HEK293 (cell line): ENCODE results near the gene FCN1.
A peak's percentile ranks its signal among the peaks of the same experiment; 100 is the strongest.

Source experiments
- CTCF ChIA-PET: fragments of 350-600 bp; formaldehyde crosslinking; extraction: SDS; loops from one replicate; lab custom pipeline; 2021; ENCODE audit warnings: antibody characterized with exemption; lab: Yijun Ruan, JAX
- POLR2A ChIA-PET: fragments of 300-600 bp; formaldehyde crosslinking; extraction: SDS; loops from one replicate; lab custom pipeline; 2020; ENCODE audit warnings: antibody characterized with exemption, inconsistent platforms; lab: Yijun Ruan, JAX
- H3K27ac ChIP-seq: fragments of 200-500 bp; sonication (Bioruptor generic); 2 replicates; pipeline ENCODE4 v1.5.1; 2014; ENCODE audit warnings: low read depth, low read length, control low read depth, inconsistent platforms; ENCODE audit errors: extremely low read depth
- H3K36me3 ChIP-seq, 2 experiments: fragments of 200-500 bp in 1 of 2; sonication (Bioruptor generic) in 1 of 2; 1 replicate in 1 of 2; 2 replicates in 1 of 2; pipeline ENCODE4 v1.5.1; 2014 to 2017; ENCODE audit warnings: inconsistent platforms in 2 of 2, low read length in 2 of 2; ENCODE audit not compliant: control insufficient read depth in 2 of 2, insufficient read depth in 1 of 2
- H3K4me1 ChIP-seq: fragments of 200-500 bp; sonication (Bioruptor generic); 2 replicates; pipeline ENCODE4 v1.5.1; 2014; ENCODE audit warnings: mild to moderate bottlenecking, low read length, inconsistent platforms; ENCODE audit not compliant: control insufficient read depth, insufficient read depth
- H3K4me3 ChIP-seq: 2 replicates; pipeline ENCODE4 v1.5.1; 2011; ENCODE audit warnings: low read depth, mild to moderate bottlenecking, control low read depth, low read length, moderate library complexity
- H3K9me3 ChIP-seq: fragments of 200-500 bp; sonication (Bioruptor generic); 2 replicates; pipeline ENCODE4 v1.5.1; 2014; ENCODE audit warnings: low read depth, low read length, inconsistent platforms; ENCODE audit not compliant: control insufficient read depth, insufficient read depth
- PRDM6 ChIP-seq: fragments of 450-650 bp; formaldehyde crosslinking; IDR thresholded peaks from 2 replicates; pipeline ENCODE4 v1.5.1; 2017; ENCODE audit warnings: missing biosample characterization, missing genetic modification characterization
- SETDB1 ChIP-seq: IDR thresholded peaks from one replicate; pipeline ENCODE4 v1.6.1; 2017; ENCODE audit warnings: mild to moderate bottlenecking, low read length, moderate library complexity, mixed read lengths; ENCODE audit not compliant: insufficient read length
- SP7 ChIP-seq: fragments of 450-650 bp; formaldehyde crosslinking; IDR thresholded peaks from 2 replicates; pipeline ENCODE4 v1.5.1; 2016; ENCODE audit warnings: missing biosample characterization, missing genetic modification characterization
- ZBTB21 ChIP-seq: fragments of 450-650 bp; formaldehyde crosslinking; IDR thresholded peaks from 2 replicates; pipeline ENCODE4 v1.5.1; 2017; ENCODE audit warnings: missing biosample characterization, missing genetic modification characterization
- ZFP69B ChIP-seq: fragments of 450-650 bp; formaldehyde crosslinking; IDR thresholded peaks from 2 replicates; pipeline ENCODE4 v1.5.1; 2016; ENCODE audit warnings: missing biosample characterization, missing genetic modification characterization
- ZNF133 ChIP-seq: fragments of 450-650 bp; formaldehyde crosslinking; IDR thresholded peaks from 2 replicates; pipeline ENCODE4 v1.5.1; 2016; ENCODE audit warnings: missing biosample characterization, missing genetic modification characterization
- ZNF449 ChIP-seq: fragments of 450-650 bp; formaldehyde crosslinking; IDR thresholded peaks from 2 replicates; pipeline ENCODE4 v1.5.1; 2017; ENCODE audit warnings: missing biosample characterization, mild to moderate bottlenecking, missing genetic modification characterization, moderate library complexity
- ZNF473 ChIP-seq: fragments of 450-650 bp; formaldehyde crosslinking; IDR thresholded peaks from 2 replicates; pipeline ENCODE4 v1.5.1; 2017; ENCODE audit warnings: missing biosample characterization, missing genetic modification characterization
- ZNF48 ChIP-seq: fragments of 450-650 bp; formaldehyde crosslinking; IDR thresholded peaks from 2 replicates; pipeline ENCODE4 v1.5.1; 2016; ENCODE audit warnings: missing biosample characterization, missing genetic modification characterization
- ZNF544 ChIP-seq: fragments of 450-650 bp; formaldehyde crosslinking; IDR thresholded peaks from 2 replicates; pipeline ENCODE4 v1.5.0; 2017; ENCODE audit warnings: missing biosample characterization, missing genetic modification characterization
- ZNF596 ChIP-seq: fragments of 450-650 bp; IDR thresholded peaks from 2 replicates; pipeline ENCODE4 v1.5.0; 2018; ENCODE audit warnings: missing biosample characterization, mild to moderate bottlenecking, missing genetic modification characterization, moderate library complexity
- ZNF645 ChIP-seq: fragments of 450-650 bp; formaldehyde crosslinking; IDR thresholded peaks from 2 replicates; pipeline ENCODE4; 2016; ENCODE audit warnings: missing biosample characterization, missing genetic modification characterization
- ZNF654 ChIP-seq: fragments of 450-650 bp; formaldehyde crosslinking; IDR thresholded peaks from 2 replicates; pipeline ENCODE4 v1.5.1; 2016; ENCODE audit warnings: low read depth, missing biosample characterization, missing genetic modification characterization
- ZNF677 ChIP-seq: fragments of 450-650 bp; IDR thresholded peaks from 2 replicates; pipeline ENCODE4 v1.5.0; 2018; ENCODE audit warnings: missing biosample characterization, mild to moderate bottlenecking, missing genetic modification characterization, moderate library complexity
- ZNF76 ChIP-seq: fragments of 450-650 bp; formaldehyde crosslinking; IDR thresholded peaks from 2 replicates; pipeline ENCODE4; 2016; ENCODE audit warnings: low read depth, missing biosample characterization, missing genetic modification characterization, borderline replicate concordance
- ZNF777 ChIP-seq: fragments of 450-650 bp; formaldehyde crosslinking; IDR thresholded peaks from 2 replicates; pipeline ENCODE4 v1.5.1; 2017; ENCODE audit warnings: missing biosample characterization, missing genetic modification characterization, borderline replicate concordance
- ZNF843 ChIP-seq: fragments of 450-650 bp; formaldehyde crosslinking; IDR thresholded peaks from 2 replicates; pipeline ENCODE4 v1.5.1; 2016; ENCODE audit warnings: missing biosample characterization, missing genetic modification characterization
- TF ChIP-seq, protein P1 (sequence below): fragments of 450-650 bp; formaldehyde crosslinking; IDR thresholded peaks from 2 replicates; pipeline ENCODE4 v1.5.0; 2017; ENCODE audit warnings: missing biosample characterization, missing genetic modification characterization, borderline replicate concordance
- TF ChIP-seq, protein P2 (sequence below): fragments of 450-650 bp; formaldehyde crosslinking; IDR thresholded peaks from 2 replicates; pipeline ENCODE4 v1.5.1; 2016; ENCODE audit warnings: missing biosample characterization, missing genetic modification characterization

FCN1 gene

DNA sequence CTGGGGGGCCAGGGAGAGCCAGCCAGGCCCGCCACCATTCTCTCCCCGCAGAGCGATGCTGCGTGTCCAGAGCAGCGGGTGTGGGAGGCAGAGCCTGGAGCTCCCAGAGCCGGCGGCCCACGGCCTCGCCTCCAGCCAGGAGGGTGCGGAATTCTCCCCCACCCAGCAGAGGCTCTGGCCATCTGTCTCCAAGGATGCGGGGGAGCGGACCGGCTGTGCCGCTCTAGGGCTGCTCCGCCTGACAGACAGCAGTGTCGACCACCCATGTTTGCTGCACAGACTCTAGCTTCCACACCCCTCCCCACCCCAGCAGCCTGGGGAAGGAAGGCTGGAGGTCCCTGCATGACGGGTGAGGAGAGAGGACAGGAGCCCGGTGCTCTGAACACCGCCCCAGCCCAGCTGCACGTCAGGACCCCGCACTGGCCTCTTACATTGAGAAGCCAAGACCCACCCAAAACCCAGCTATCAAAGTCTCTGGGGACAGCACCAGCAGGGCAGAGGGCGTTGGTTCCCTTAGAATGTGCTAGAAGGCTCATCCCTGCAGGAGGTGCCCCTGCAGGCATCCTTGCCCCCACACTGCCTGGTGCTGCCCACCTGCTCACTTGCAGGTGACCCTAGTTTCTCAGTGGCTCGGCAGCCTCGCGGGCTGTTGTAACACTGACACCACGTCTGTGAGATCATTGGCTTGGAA is 29.7 kb upstream of the FCN1 start (continued):
- TF ChIP-seq ZFP69B (tag by site-specific recombination), result no peak
- no peak for TF ChIP-seq ZNF777 (tag by site-specific recombination)
- TF ChIP-seq, protein P1, sequence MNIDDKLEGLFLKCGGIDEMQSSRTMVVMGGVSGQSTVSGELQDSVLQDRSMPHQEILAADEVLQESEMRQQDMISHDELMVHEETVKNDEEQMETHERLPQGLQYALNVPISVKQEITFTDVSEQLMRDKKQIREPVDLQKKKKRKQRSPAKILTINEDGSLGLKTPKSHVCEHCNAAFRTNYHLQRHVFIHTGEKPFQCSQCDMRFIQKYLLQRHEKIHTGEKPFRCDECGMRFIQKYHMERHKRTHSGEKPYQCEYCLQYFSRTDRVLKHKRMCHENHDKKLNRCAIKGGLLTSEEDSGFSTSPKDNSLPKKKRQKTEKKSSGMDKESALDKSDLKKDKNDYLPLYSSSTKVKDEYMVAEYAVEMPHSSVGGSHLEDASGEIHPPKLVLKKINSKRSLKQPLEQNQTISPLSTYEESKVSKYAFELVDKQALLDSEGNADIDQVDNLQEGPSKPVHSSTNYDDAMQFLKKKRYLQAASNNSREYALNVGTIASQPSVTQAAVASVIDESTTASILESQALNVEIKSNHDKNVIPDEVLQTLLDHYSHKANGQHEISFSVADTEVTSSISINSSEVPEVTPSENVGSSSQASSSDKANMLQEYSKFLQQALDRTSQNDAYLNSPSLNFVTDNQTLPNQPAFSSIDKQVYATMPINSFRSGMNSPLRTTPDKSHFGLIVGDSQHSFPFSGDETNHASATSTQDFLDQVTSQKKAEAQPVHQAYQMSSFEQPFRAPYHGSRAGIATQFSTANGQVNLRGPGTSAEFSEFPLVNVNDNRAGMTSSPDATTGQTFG (tag by site-specific recombination), result no peak
- TF ChIP-seq, all 188 proteins: peak for 3

DNA sequence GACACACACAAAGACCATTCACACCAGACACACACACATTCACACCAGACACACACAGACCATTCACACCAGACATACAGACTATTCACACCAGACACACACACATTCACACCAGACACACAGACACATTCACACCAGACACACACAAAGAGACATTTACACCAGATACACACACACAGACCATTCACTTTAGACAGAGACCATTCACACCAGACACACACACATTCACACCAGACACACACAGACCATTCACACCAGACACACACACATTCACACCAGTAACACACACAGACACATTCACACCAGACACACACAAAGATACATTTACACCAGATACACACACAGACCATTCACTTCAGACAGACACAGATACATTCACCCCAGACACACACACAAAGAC is 29.0 kb upstream of the FCN1 start:
- no peaks in the 10 kb centered on the region for H3K9me3 ChIP-seq
- CTCF ChIA-PET, result interaction anchor here (0.6 kb wide), 1 partner anchor 8 kb away, joined by 3 read pairs; no protein-coding TSS in a partner anchor

DNA sequence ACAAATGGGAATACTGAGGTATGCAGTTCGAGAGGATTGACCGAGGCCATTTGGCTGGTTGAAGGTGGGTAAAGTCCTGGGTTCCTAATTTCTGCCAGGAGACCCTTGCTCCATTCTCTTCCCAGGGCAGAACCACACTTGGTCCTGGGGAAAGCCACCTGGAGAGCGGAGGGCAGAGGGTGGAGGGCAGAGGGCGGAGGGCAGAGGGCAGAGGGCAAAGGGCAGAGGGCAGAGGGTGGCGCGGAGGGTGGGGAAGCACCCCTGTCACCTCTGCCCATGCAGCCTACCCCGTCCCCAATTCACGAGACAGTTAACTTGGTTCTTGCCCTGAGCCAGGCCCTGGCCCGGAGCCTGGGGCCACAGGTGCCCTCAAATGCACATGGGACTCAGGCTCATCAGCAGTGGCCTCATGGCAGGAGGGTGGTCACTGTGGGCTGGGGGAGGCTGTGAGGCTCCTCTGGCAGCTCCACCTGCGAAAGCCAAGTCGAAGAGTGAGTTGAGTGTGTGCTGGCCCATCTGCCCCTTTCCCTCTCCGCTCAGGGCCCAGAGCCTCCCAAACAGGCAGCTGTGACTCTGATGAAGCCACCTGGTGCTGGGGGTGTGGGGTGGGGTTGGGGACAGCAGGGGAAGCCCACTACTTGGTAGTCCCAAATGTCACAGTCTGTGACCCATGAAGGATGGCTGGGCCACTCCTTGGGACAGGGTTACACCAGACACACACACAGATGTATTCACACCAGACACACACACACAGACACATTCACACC is 28.0 kb upstream of the FCN1 start:
- no peak for TF ChIP-seq ZNF133 (tag by site-specific recombination)
- no peak for TF ChIP-seq ZNF473 (tag by site-specific recombination)
- no peak for TF ChIP-seq ZNF654 (tag by site-specific recombination)
- TF ChIP-seq ZFP69B (tag by site-specific recombination), result no peak
- no peak overlapping the region for H3K27ac ChIP-seq
- no peaks in the 10 kb centered on the region for H3K9me3 ChIP-seq
- H3K4me3 ChIP-seq, result no peak overlapping the region
- no peaks in the 10 kb centered on the region for H3K4me1 ChIP-seq
- CTCF ChIA-PET, result interaction anchor here (0.7 kb wide), 1 partner anchor 11 kb away, joined by 4 read pairs; no protein-coding TSS in a partner anchor
- POLR2A ChIA-PET, result no interaction called here
- H3K36me3 ChIP-seq, result no peaks in the 10 kb centered on the region

More for the DNA sequence above, 29.0 kb upstream of the FCN1 start:
- Histone ChIP-seq H3K4me1 (no peaks in the 10 kb centered on the region), H3K36me3 (no peaks in the 10 kb centered on the region), H3K4me3 (no peak overlapping the region), H3K27ac (no peak overlapping the region)
- TF ChIP-seq, protein P2, sequence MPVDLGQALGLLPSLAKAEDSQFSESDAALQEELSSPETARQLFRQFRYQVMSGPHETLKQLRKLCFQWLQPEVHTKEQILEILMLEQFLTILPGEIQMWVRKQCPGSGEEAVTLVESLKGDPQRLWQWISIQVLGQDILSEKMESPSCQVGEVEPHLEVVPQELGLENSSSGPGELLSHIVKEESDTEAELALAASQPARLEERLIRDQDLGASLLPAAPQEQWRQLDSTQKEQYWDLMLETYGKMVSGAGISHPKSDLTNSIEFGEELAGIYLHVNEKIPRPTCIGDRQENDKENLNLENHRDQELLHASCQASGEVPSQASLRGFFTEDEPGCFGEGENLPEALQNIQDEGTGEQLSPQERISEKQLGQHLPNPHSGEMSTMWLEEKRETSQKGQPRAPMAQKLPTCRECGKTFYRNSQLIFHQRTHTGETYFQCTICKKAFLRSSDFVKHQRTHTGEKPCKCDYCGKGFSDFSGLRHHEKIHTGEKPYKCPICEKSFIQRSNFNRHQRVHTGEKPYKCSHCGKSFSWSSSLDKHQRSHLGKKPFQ (tag by site-specific recombination), result peak; percentile 100
- TF ChIP-seq ZNF677 (tag by site-specific recombination), result no peak
- POLR2A ChIA-PET, result no interaction called here

DNA sequence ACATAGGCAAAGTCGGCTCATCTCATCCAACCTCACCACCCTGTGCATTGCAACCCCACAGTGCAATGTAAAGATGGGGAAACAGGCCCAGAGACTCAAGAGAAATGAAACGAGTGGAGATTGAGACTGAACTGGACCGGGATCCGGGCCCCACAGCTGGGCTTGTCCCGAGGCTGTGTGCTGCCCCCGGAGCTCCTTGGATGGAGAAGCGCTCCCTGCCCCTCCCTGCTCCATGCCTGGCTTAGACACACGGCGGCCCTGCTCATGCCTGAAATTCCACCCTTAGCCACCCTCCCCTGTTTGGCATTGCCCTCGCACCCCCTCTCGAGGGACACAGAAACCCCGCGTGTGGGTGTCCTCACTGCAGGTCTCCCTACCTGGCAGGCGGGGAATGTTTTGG is 27.2 kb upstream of the FCN1 start:
- ChIA-PET POLR2A (no interaction called here), CTCF (no interaction called here)
- no peak overlapping the region for H3K4me3 ChIP-seq
- H3K4me1 ChIP-seq, result no peaks in the 10 kb centered on the region
- no peaks in the 10 kb centered on the region for H3K36me3 ChIP-seq
- H3K9me3 ChIP-seq, result no peaks in the 10 kb centered on the region
- H3K27ac ChIP-seq, result no peak overlapping the region
- TF ChIP-seq PRDM6 (tag by site-specific recombination), result no peak
- no peak for TF ChIP-seq SP7 (tag by site-specific recombination)
- TF ChIP-seq ZNF544 (tag by site-specific recombination), result no peak
- TF ChIP-seq ZBTB21 (tag by site-specific recombination), result no peak
- TF ChIP-seq ZNF843, result no peak
- TF ChIP-seq ZNF596 (tag by site-specific recombination), result no peak
- TF ChIP-seq SETDB1, result no peak
- no peak for TF ChIP-seq ZNF48
- no peak for TF ChIP-seq ZNF76
- no peak for TF ChIP-seq ZNF449 (tag by site-specific recombination)
- TF ChIP-seq ZNF645, result no peak
